Endodermal cell (in vitro differentiated cells): ENCODE data around the gene ABCC6. TPM values are rescaled to one million over a fixed set of nuclear protein-coding genes. Genes with fewer than 3 reads are reported as not detected.

Source experiments
- DNase-seq: peaks from one replicate; pipeline ENCODE4 v3.0.0-alpha.2; 2017
- H3K27ac ChIP-seq: 2 replicates; pipeline ENCODE4 v1.5.1; 2013; ENCODE audit warnings: mild to moderate bottlenecking, low read depth, low read length, moderate library complexity
- H3K27me3 ChIP-seq: 2 replicates; pipeline ENCODE4 v1.6.1; 2013; ENCODE audit warnings: mild to moderate bottlenecking, low read length, moderate library complexity; ENCODE audit not compliant: insufficient read depth, control insufficient read depth, poor library complexity, severe bottlenecking
- H3K36me3 ChIP-seq: 2 replicates; pipeline ENCODE4 v1.7.0; 2013; ENCODE audit warnings: mild to moderate bottlenecking, low read length, moderate library complexity; ENCODE audit not compliant: control insufficient read depth, insufficient read depth
- H3K4me1 ChIP-seq: one replicate; pipeline ENCODE4 v1.7.0; 2013; ENCODE audit warnings: low read length; ENCODE audit not compliant: control insufficient read depth, insufficient read depth
- H3K4me3 ChIP-seq: 2 replicates; pipeline ENCODE4 v1.5.1; 2013; ENCODE audit warnings: mild to moderate bottlenecking, low read length, moderate library complexity
- H3K9ac ChIP-seq: 2 replicates; pipeline ENCODE4 v1.6.1; 2013; ENCODE audit warnings: mild to moderate bottlenecking, low read length, moderate library complexity; ENCODE audit not compliant: poor library complexity, severe bottlenecking; ENCODE audit errors: extremely low read depth
- H3K9me3 ChIP-seq: 2 replicates; pipeline ENCODE4 v1.6.1; 2013; ENCODE audit warnings: mild to moderate bottlenecking, low read length, moderate library complexity; ENCODE audit not compliant: control insufficient read depth
- H3K27ac Mint-ChIP-seq: 2 replicates; pipeline ENCODE4 v1.8.0; 2020; ENCODE audit warnings: mixed read lengths
- H3K27me3 Mint-ChIP-seq: 2 replicates; pipeline ENCODE4 v1.8.0; 2021; ENCODE audit warnings: mild to moderate bottlenecking, mixed read lengths; ENCODE audit not compliant: insufficient read depth
- H3K36me3 Mint-ChIP-seq: 2 replicates; pipeline ENCODE4 v1.8.0; 2020; ENCODE audit warnings: low read depth, mixed read lengths
- H3K4me1 Mint-ChIP-seq: 2 replicates; pipeline ENCODE4 v1.8.0; 2020; ENCODE audit warnings: mixed read lengths
- H3K4me3 Mint-ChIP-seq: 2 replicates; pipeline ENCODE4 v1.8.0; 2020; ENCODE audit warnings: mild to moderate bottlenecking, moderate library complexity, mixed read lengths
- H3K9me3 Mint-ChIP-seq: 2 replicates; pipeline ENCODE4 v1.8.0; 2020; ENCODE audit warnings: mild to moderate bottlenecking, mixed read lengths
- CTCF ChIP-seq: fragments of 200-600 bp; sonication (generic); conservative IDR thresholded peaks from 2 replicates; pipeline ENCODE4 v1.5.0; 2021; ENCODE audit warnings: antibody characterized with exemption, mild to moderate bottlenecking
- WGBS, 2 experiments: methylation state at CpG; one replicate each; pipeline versions ENCODE4 v1.1.5 to v1.1.7; 2013; ENCODE audit warnings: missing lambda C conversion rate in 2 of 2, mixed read lengths in 1 of 2; ENCODE audit not compliant: insufficient coverage in 1 of 2, insufficient read length in 1 of 2; 5-methylcytosine and 5-hydroxymethylcytosine counted together
- total RNA-seq, 2 donors: library from RNA; stranded (reverse); fragmentation: NEBNext Ultra II Directional in 1 of 2; extraction: Animal tissue kit (Norgen Biotek cat#: 25700) in 1 of 2; gene quantifications; 2 replicates in 1 of 2; 3 replicates in 1 of 2; pipeline ENCODE4 v1.2.1, GENCODE V29; 2021

Gene ABCC6
- total RNA-seq, 2 donors from 2014 or later, result 6.5 to 7.8 TPM

DNA sequence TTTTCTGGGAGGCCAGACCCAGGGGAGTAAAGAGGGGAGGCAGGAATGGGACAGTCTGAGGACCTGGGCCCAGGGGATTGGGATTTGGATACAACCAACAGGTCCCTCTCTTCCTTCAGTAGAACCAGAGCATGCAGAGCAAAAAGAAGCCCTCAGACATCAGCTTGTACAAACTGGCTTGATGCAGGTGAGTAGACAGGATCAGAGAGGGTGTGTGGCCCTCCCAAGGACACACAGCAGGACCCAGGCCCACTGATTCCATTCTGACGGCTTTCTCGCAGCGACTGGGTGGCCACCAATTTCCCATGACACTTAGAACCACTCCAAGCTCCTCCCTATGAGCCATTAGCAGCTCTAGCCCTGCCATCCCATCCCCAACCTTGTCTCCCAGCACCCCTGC, 63.6 kb downstream of the ABCC6 start:
- Mint-ChIP-seq H3K36me3 (peaks cover 13% of the 10 kb centered on the region), H3K9me3 (peaks cover 36% of the 10 kb centered on the region), H3K4me3 (no peak overlapping the region), H3K27me3 (peaks cover 4% of the 10 kb centered on the region), H3K4me1 (no peaks in the 10 kb centered on the region), H3K27ac (no peak overlapping the region)
- H3K4me3 ChIP-seq, result no peak overlapping the region
- H3K9me3 ChIP-seq, result peaks cover 34% of the 10 kb centered on the region
- 87 to 90% methylated on average over 3 of the region's 3 CpGs for WGBS, 2 experiments
- no peaks in the 10 kb centered on the region for H3K36me3 ChIP-seq
- H3K4me1 ChIP-seq, result no peaks in the 10 kb centered on the region
- no peaks in the 10 kb centered on the region for H3K27me3 ChIP-seq
- no peak for DNase-seq
- TF ChIP-seq CTCF, result no peak
- no peak overlapping the region for H3K27ac ChIP-seq
- no peak overlapping the region for H3K9ac ChIP-seq

DNA sequence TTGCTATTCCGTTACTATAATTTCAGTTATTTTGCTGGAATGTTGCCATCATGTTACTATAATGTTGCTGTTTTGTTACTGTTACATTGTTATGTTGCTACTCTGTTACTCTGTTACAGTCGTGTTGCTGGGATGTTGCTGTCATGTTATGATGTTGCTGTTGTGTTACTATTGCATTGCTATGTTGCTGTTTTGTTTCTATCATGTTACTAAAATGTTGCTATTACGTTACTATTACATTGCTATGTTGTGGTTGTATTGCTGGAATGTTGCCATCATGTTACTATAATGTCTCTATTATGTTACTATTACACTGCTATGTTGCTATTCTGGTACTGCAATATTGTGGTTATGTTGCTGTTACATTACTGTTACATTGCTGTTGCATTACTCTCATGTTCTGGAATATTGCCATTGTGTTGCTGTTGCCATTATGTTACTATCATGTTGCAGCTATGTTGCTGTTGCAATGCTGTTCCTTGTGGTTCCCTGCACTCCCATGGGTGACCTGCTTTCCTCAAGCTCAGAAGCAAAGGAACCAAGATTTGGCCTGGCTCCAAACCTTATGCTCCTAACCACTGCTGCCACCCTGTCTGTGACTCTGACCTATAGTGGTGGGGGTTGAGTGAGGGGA, 64.4 kb downstream of the ABCC6 start:
- no peaks in the 10 kb centered on the region for H3K27me3 ChIP-seq
- no peak for TF ChIP-seq CTCF
- no peaks in the 10 kb centered on the region for H3K36me3 ChIP-seq
- peaks cover 34% of the 10 kb centered on the region for H3K9me3 ChIP-seq
- peaks cover 13% of the 10 kb centered on the region for H3K36me3 Mint-ChIP-seq
- H3K27me3 Mint-ChIP-seq, result peaks cover 4% of the 10 kb centered on the region
- no peak overlapping the region for H3K4me3 Mint-ChIP-seq
- H3K4me1 Mint-ChIP-seq, result no peaks in the 10 kb centered on the region
- H3K4me3 ChIP-seq, result no peak overlapping the region
- H3K27ac Mint-ChIP-seq, result no peak overlapping the region
- DNase-seq, result no peak
- WGBS, 2 experiments, result 86 to 100% methylated on average over 1 to 2 of the region's 3 CpGs
- no peaks in the 10 kb centered on the region for H3K4me1 ChIP-seq
- H3K9me3 Mint-ChIP-seq, result peaks cover 36% of the 10 kb centered on the region
- no peak overlapping the region for H3K9ac ChIP-seq
- no peak overlapping the region for H3K27ac ChIP-seq

- no peak overlapping the region for H3K9ac ChIP-seq
- Mint-ChIP-seq H3K27ac (no peak overlapping the region), H3K9me3 (peaks cover 36% of the 10 kb centered on the region), H3K4me3 (no peak overlapping the region), H3K27me3 (peaks cover 4% of the 10 kb centered on the region), H3K4me1 (no peaks in the 10 kb centered on the region), H3K36me3 (peaks cover 13% of the 10 kb centered on the region)
- H3K4me1 ChIP-seq, result no peaks in the 10 kb centered on the region
- H3K27me3 ChIP-seq, result no peaks in the 10 kb centered on the region
- peaks cover 34% of the 10 kb centered on the region for H3K9me3 ChIP-seq
- H3K4me3 ChIP-seq, result no peak overlapping the region
- WGBS, 2 experiments, result 67 to 83% methylated on average over 2 to 4 of the region's 4 CpGs
- no peak overlapping the region for H3K27ac ChIP-seq
- no peak for DNase-seq
- no peak for TF ChIP-seq CTCF
- no peaks in the 10 kb centered on the region for H3K36me3 ChIP-seq
Observed at GRCh38 chr16:16158082-16158658, 65.1 kb downstream of the ABCC6 start.
